SK-N-SH treated with all-trans-retinoic acid at 6 μM for 48 hours (cell line): Measurements from ENCODE around the gene TMEM235.
A peak's percentile ranks its signal among the peaks of the same experiment; 100 is the strongest.

Experiments used
- ATAC-seq: fragments of 200-7000 bp; cut with Tn5 transposase; 3 replicates; pipeline ENCODE4 v1.9.1; 2020; ENCODE audit warnings: mild to moderate bottlenecking, moderate library complexity
- ARNTL ChIP-seq: fragments of 450-650 bp; formaldehyde crosslinking; IDR thresholded peaks from 2 replicates; pipeline ENCODE4 v1.5.0; 2020; ENCODE audit warnings: low read depth, mild to moderate bottlenecking, moderate library complexity, borderline replicate concordance
- BACH2 ChIP-seq: fragments of 250-450 bp; sonication (Bioruptor Pico); IDR thresholded peaks from 2 replicates; pipeline ENCODE4 v1.9.0; 2021; ENCODE audit warnings: mild to moderate bottlenecking, borderline replicate concordance
- CREB5 ChIP-seq: fragments of 250-450 bp; sonication (Bioruptor Pico); IDR thresholded peaks from 2 replicates; pipeline ENCODE4 v1.5.1; 2020; ENCODE audit warnings: low read depth, mild to moderate bottlenecking, moderate library complexity
- CSDC2 ChIP-seq: fragments of 250-450 bp; sonication (Bioruptor Pico); IDR thresholded peaks from 2 replicates; pipeline ENCODE4 v1.5.0; 2020; ENCODE audit warnings: mild to moderate bottlenecking, moderate library complexity
- ESRRG ChIP-seq: fragments of 250-450 bp; sonication (Bioruptor Pico); IDR thresholded peaks from 2 replicates; pipeline ENCODE4 v1.6.1; 2021; ENCODE audit warnings: mild to moderate bottlenecking
- GLIS3 ChIP-seq: fragments of 250-450 bp; sonication (Bioruptor Pico); IDR thresholded peaks from 2 replicates; pipeline ENCODE4 v1.5.0; 2020; ENCODE audit warnings: mild to moderate bottlenecking, moderate library complexity
- ISL1 ChIP-seq: fragments of 250-450 bp; sonication (Bioruptor Pico); IDR thresholded peaks from 2 replicates; pipeline ENCODE4 v2.1.2; 2022; ENCODE audit warnings: mild to moderate bottlenecking, moderate library complexity
- OSR1 ChIP-seq: fragments of 250-450 bp; sonication (Bioruptor Pico); IDR thresholded peaks from 2 replicates; pipeline ENCODE4 v1.8.0; 2022; ENCODE audit warnings: moderate library complexity, mild to moderate bottlenecking, inconsistent platforms
- POU6F1 ChIP-seq: fragments of 250-450 bp; sonication (Bioruptor Pico); IDR thresholded peaks from 2 replicates; pipeline ENCODE4 v1.8.0; 2021; ENCODE audit warnings: low read depth, mild to moderate bottlenecking, moderate library complexity, borderline replicate concordance
- RARB ChIP-seq: fragments of 250-450 bp; sonication (Bioruptor Pico); IDR thresholded peaks from 2 replicates; pipeline ENCODE4 v1.8.0; 2021; ENCODE audit warnings: mild to moderate bottlenecking, moderate library complexity
- SNAI2 ChIP-seq: fragments of 250-450 bp; sonication (Bioruptor Pico); IDR thresholded peaks from 2 replicates; pipeline ENCODE4 v1.5.0; 2020; ENCODE audit warnings: mild to moderate bottlenecking, moderate library complexity
- TCF4 ChIP-seq: fragments of 250-450 bp; sonication (Bioruptor Pico); IDR thresholded peaks from 2 replicates; pipeline ENCODE4 v1.8.0; 2021; ENCODE audit warnings: mild to moderate bottlenecking, moderate library complexity, borderline replicate concordance
- TOX ChIP-seq: fragments of 250-450 bp; sonication (Bioruptor Pico); IDR thresholded peaks from 2 replicates; pipeline ENCODE4 v1.8.0; 2021; ENCODE audit warnings: mild to moderate bottlenecking, moderate library complexity, borderline replicate concordance
- TSHZ2 ChIP-seq: fragments of 250-450 bp; sonication (Bioruptor Pico); IDR thresholded peaks from 2 replicates; pipeline ENCODE4 v1.5.0; 2020; ENCODE audit warnings: mild to moderate bottlenecking, moderate library complexity
- ZC3H10 ChIP-seq: fragments of 250-450 bp; sonication (Bioruptor Pico); IDR thresholded peaks from 2 replicates; pipeline ENCODE4 v1.5.1; 2021; ENCODE audit warnings: mild to moderate bottlenecking, moderate library complexity
- ZFP3 ChIP-seq: fragments of 250-450 bp; sonication (Bioruptor Pico); IDR thresholded peaks from 2 replicates; pipeline ENCODE4 v1.5.0; 2020; ENCODE audit warnings: mild to moderate bottlenecking, moderate library complexity
- ZFP30 ChIP-seq: fragments of 450-650 bp; formaldehyde crosslinking; IDR thresholded peaks from 2 replicates; pipeline ENCODE4 v1.5.0; 2022; ENCODE audit warnings: mild to moderate bottlenecking, moderate library complexity
- ZNF565 ChIP-seq: fragments of 450-650 bp; formaldehyde crosslinking; conservative IDR thresholded peaks from 2 replicates; pipeline ENCODE4 v1.5.0; 2020; ENCODE audit warnings: low read depth, mild to moderate bottlenecking, moderate library complexity
- ZNF8 ChIP-seq: fragments of 450-650 bp; formaldehyde crosslinking; IDR thresholded peaks from 2 replicates; pipeline ENCODE4 v1.5.0; 2020; ENCODE audit warnings: mild to moderate bottlenecking, moderate library complexity
- TF ChIP-seq, protein P1 (sequence below): fragments of 250-450 bp; sonication (Bioruptor Pico); IDR thresholded peaks from 2 replicates; pipeline ENCODE4 v1.5.1; 2021; ENCODE audit warnings: mild to moderate bottlenecking, moderate library complexity
- TF ChIP-seq, protein P2 (sequence below): fragments of 250-450 bp; sonication (Bioruptor Pico); IDR thresholded peaks from 2 replicates; pipeline ENCODE4 v1.8.0; 2020; ENCODE audit warnings: mild to moderate bottlenecking, moderate library complexity, borderline replicate concordance

Gene TMEM235

GRCh38 chr17:78269955-78270381 lies 38.5 kb downstream of the TMEM235 start (continued):
- TF ChIP-seq SNAI2 (no peak), ISL1 (CRISPR knock-in tag) (no peak), ARNTL (CRISPR knock-in tag) (no peak), ZNF8 (CRISPR knock-in tag) (no peak), RARB (CRISPR knock-in tag) (no peak)
- TF ChIP-seq, protein P1, sequence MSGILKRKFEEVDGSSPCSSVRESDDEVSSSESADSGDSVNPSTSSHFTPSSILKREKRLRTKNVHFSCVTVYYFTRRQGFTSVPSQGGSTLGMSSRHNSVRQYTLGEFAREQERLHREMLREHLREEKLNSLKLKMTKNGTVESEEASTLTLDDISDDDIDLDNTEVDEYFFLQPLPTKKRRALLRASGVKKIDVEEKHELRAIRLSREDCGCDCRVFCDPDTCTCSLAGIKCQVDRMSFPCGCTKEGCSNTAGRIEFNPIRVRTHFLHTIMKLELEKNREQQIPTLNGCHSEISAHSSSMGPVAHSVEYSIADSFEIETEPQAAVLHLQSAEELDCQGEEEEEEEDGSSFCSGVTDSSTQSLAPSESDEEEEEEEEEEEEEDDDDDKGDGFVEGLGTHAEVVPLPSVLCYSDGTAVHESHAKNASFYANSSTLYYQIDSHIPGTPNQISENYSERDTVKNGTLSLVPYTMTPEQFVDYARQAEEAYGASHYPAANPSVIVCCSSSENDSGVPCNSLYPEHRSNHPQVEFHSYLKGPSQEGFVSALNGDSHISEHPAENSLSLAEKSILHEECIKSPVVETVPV (CRISPR knock-in tag), result no peak

- ATAC-seq, result no peak
- TF ChIP-seq TSHZ2 (CRISPR knock-in tag), result no peak
- TF ChIP-seq ESRRG (CRISPR knock-in tag), result no peak
- no peak for TF ChIP-seq CSDC2 (CRISPR knock-in tag)
- TF ChIP-seq CREB5 (CRISPR knock-in tag), result no peak
- no peak for TF ChIP-seq POU6F1 (CRISPR knock-in tag)
- no peak for TF ChIP-seq BACH2 (CRISPR knock-in tag)
- no peak for TF ChIP-seq ARNTL (CRISPR knock-in tag)
- TF ChIP-seq TOX, result no peak
- TF ChIP-seq ISL1 (CRISPR knock-in tag), result no peak
- TF ChIP-seq ZFP30 (CRISPR knock-in tag), result no peak
- TF ChIP-seq SNAI2, result no peak
- TF ChIP-seq ZC3H10 (CRISPR knock-in tag), result no peak
- no peak for TF ChIP-seq ZFP3 (CRISPR knock-in tag)
- TF ChIP-seq OSR1 (CRISPR knock-in tag), result no peak
- TF ChIP-seq ZNF8 (CRISPR knock-in tag), result no peak
- no peak for TF ChIP-seq GLIS3 (CRISPR knock-in tag)
- no peak for TF ChIP-seq TCF4 (CRISPR knock-in tag)
Observed at GRCh38 chr17:78271419-78272170, 40.2 kb downstream of the TMEM235 start.

GRCh38 chr17:78272181-78272913 lies 40.9 kb downstream of the TMEM235 start:
- peak; percentile 15; the same call in 1 of the 3 replicates for ATAC-seq
- TF ChIP-seq, protein P2, sequence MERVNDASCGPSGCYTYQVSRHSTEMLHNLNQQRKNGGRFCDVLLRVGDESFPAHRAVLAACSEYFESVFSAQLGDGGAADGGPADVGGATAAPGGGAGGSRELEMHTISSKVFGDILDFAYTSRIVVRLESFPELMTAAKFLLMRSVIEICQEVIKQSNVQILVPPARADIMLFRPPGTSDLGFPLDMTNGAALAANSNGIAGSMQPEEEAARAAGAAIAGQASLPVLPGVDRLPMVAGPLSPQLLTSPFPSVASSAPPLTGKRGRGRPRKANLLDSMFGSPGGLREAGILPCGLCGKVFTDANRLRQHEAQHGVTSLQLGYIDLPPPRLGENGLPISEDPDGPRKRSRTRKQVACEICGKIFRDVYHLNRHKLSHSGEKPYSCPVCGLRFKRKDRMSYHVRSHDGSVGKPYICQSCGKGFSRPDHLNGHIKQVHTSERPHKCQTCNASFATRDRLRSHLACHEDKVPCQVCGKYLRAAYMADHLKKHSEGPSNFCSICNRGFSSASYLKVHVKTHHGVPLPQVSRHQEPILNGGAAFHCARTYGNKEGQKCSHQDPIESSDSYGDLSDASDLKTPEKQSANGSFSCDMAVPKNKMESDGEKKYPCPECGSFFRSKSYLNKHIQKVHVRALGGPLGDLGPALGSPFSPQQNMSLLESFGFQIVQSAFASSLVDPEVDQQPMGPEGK (CRISPR knock-in tag), result no peak
- TF ChIP-seq TSHZ2 (CRISPR knock-in tag) (peak; percentile 83), SNAI2 (peak; percentile 98), ZFP30 (CRISPR knock-in tag) (peak; percentile 36; the same call in 1 of the 2 replicates), GLIS3 (CRISPR knock-in tag) (0 out of 2 replicates have a peak, but pooled peaks have one; percentile 55), CSDC2 (CRISPR knock-in tag) (peak; percentile 99), ZNF565 (CRISPR knock-in tag) (0 out of 2 replicates have a peak, but pooled peaks have one; percentile 47), BACH2 (CRISPR knock-in tag) (no peak), TOX (no peak), OSR1 (CRISPR knock-in tag) (no peak), TCF4 (CRISPR knock-in tag) (no peak; the same call in 1 of the 2 replicates), ESRRG (CRISPR knock-in tag) (peak; percentile 54; the same call in 1 of the 2 replicates)
- TF ChIP-seq, protein P1 (CRISPR knock-in tag), result no peak
